Fibroblast of skin of right biceps (primary cell): ENCODE data around the gene LUC7L.
"Not testable (repeated sequence)": the region's sequence is repeated elsewhere in the genome, so short reads cannot be mapped to it uniquely, and the experiment has no call there.

Source experiments
- DNase-seq: peaks from one replicate; pipeline ENCODE4 v3.0.0-alpha.2; 2013

Gene LUC7L

DNA sequence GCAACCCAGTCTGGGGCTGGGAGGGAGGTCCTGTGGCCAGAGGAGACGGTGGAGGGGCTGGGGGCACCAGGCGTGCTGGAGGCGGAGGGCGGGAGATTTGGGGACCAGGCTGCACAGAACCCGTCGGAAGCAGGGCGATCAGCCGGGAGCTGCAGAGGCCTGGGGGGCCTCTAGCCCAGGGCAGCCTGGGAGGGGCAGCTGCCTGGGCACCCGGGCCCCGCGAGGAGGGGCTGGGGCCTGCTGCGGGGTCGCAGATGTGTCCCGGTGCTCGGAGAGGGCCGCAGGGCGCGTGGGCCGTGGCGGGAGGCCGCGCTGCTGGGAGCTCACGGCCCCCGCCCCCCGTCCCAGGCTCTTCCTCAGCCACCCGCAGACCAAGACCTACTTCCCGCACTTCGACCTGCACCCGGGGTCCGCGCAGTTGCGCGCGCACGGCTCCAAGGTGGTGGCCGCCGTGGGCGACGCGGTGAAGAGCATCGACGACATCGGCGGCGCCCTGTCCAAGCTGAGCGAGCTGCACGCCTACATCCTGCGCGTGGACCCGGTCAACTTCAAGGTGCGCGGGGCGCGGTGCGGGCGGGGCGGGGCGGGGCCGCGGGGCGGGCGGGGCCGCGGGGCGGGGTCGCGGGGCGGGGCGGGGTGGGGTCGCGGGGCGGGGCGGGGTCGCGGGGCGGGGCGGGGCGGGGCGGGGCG is 65.0 kb downstream of the LUC7L start:
- DNase-seq: not testable (repeated sequence)

DNA sequence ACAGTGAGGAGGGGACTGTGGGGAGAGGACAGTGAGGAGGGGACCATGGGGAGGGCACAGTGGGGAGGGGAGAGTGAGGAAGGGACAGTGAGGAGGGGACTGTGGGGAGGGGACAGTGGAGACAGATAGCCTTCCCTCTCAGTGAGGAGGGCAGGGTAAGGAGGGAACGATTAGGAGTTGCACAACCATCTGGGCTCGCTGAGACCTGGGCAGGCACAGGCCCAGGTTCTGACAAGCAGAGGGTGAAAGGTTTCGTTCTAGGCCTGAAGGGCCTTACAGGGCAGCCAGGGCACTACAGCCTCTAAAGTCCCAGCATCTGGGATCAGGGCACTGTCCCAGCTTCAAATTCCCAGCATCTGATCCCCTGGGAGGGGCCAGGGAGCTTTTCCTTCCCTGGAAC is 65.6 kb downstream of the LUC7L start:
- DNase-seq: not testable (repeated sequence)

DNA sequence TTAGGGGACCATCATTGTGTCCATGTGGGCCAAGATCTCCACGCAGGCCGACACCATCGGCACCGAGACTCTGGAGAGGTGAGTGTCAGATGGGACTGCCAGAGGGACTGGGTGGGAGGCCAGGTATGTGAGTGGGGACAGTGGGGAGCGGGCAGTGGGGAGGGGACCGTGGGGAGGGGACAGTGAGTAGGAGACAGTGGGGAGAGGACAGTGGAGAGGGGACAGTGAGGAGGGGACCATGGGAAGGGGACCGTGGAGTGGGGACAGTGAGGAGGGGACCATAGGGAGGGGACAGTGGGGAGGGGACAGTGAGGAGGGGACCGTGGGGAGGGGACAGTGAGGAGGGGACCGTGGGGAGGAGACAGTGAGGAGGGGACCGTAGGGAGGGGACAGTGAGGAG is 66.1 kb downstream of the LUC7L start:
- DNase-seq: not testable (repeated sequence)

DNA sequence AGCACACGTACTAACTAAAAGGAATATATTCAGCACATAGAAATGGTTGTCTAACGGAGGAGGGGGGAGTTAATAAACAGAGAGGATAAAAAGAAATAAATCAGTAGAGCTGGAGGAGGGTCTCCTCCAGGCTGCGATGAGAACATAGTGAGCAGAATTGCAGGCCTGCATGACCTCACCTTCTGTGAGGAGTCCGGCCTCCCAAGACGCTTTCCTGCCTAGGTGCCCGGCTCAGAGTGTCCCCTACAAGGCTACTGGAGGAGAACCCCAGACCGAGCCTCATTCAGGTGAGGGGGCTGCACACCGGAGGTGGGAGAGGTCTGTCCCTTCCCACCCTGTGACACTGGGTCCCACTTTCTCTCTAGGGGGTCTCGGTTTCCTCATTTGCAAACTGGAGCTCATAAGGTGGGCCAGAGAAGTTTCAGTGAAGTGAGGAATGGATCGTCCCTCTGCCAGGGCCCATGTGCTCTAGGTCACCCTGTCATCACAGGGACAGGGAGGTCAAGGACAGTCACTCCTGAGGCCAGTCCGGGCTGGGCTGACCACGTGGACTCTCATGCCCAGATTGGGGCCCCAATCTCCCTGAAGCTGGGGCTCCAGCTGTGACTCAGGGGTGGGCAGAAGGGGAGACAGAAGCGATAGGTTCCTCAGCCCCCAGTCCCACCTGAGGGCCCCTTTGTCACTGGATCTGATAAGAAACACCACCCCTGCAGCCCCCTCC is 66.8 kb downstream of the LUC7L start:
- no peak for DNase-seq

DNA sequence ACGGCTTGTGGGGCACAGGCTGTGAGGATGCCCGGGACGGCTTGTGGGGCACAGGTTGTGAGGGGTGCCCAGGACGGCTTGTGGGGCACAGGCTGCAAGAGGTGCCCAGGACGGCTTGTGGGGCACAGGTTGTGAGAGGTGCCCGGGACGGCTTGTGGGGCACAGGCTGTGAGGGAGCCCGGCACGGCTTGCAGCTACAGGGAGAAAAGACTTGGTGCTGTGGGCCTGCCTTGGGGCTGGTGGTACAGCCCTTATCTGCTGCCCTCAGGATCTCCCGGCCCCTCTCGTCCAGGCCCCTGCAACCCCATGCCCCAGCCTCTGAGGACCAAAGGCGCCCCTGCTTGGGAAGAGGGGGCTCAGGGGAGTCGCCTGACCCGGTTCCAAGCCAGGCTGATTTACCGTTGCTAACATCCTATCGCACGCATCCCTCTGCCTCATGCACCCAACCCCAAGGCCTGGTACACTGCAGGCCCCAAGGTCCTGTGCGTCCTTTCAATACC is 68.5 kb downstream of the LUC7L start:
- DNase-seq: no peak

DNA sequence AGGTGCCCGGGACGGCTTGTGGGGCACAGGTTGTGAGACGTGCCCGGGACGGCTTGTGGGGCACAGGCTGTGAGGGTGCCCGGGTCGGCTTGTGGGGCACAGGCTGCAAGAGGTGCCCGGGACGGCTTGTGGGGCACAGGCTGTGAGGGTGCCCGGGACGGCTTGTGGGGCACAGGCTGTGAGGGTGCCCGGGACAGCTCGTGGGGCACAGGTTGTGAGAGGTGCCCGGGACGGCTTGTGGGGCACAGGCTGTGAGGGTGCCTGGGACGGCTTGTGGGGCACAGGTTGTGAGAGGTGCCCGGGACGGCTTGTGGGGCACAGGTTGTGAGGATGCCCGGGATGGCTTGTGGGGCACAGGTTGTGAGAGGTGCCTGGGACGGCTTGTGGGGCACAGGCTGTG is 69.0 kb downstream of the LUC7L start:
- DNase-seq: not testable (repeated sequence)

DNA sequence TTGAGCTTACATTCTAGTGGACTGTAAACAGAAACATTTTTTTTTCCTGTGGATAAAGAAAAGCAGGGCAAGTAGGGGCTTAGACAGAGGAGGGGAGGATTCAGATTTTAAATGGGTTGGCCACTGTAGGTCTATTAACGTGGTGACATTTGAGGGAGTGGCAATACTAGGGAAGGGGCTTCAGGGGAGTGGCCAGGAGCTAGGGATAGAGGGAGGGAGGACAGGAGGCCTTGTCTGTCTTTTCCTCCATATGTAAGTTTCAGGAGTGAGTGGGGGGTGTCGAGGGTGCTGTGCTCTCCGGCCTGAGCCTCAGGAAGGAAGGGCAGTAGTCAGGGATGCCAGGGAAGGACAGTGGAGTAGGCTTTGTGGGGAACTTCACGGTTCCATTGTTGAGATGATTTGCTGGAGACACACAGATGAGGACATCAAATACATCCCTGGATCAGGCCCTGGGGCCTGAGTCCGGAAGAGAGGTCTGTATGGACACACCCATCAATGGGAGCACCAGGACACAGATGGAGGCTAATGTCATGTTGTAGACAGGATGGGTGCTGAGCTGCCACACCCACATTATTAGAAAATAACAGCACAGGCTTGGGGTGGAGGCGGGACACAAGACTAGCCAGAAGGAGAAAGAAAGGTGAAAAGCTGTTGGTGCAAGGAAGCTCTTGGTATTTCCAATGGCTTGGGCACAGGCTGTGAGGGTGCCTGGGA is 70.0 kb downstream of the LUC7L start:
- no peak for DNase-seq

DNA sequence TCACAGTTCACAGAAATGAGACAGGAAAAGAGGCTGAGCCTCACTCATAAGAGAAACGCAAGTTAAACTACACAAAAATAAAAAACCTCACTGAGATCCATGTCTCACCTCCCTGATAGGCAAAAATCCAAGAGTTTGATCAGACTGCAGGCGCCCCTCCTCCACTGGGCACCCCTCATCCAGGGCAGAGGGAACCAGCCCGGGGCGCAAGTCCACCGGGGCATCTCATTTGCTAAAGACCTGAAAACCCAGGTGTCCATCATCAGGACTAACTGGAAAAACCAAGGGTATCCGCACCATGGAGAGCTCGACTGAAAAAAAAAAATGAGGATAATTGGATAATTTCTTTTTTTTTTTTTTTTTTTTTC is 74.2 kb downstream of the LUC7L start:
- no peak for DNase-seq

DNA sequence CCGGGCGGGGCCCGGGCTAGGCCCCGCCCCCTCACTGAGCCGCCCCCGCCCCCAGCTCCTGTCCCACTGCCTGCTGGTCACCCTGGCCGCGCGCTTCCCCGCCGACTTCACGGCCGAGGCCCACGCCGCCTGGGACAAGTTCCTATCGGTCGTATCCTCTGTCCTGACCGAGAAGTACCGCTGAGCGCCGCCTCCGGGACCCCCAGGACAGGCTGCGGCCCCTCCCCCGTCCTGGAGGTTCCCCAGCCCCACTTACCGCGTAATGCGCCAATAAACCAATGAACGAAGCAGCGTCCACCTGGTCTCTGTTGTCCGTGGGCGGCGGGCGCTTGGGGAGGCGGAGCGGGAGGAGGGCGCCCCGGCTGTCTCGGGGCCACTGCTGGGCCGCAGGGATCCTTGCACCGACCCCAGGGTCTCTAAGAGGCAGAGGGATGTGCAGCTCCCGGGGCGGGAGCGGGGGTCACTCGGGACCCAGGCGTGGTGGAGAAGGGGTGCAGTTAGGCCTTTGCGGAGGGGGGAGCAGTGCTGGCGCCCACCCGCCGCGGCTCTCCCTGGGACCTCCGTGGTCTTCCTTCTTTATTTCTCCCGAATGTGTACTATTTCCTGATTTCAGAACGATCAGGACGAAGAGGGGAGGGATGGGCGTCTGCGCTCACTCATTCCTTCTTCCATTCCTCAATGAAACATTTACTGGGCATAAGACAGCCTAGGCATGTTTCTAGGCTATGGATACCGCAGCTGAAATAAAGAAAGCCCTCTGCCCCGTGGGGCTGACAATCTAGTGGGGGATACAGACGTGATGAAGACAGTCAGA is 74.8 kb downstream of the LUC7L start:
- DNase-seq: no peak

DNA sequence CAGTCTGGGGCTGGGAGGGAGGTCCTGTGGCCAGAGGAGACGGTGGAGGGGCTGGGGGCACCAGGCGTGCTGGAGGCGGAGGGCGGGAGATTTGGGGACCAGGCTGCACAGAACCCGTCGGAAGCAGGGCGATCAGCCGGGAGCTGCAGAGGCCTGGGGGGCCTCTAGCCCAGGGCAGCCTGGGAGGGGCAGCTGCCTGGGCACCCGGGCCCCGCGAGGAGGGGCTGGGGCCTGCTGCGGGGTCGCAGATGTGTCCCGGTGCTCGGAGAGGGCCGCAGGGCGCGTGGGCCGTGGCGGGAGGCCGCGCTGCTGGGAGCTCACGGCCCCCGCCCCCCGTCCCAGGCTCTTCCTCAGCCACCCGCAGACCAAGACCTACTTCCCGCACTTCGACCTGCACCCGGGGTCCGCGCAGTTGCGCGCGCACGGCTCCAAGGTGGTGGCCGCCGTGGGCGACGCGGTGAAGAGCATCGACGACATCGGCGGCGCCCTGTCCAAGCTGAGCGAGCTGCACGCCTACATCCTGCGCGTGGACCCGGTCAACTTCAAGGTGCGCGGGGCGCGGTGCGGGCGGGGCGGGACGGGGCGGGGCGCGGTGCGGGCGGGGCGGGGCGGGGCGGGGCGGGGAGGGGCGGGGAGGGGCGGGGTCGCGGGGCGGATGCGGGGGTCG is 75.6 kb downstream of the LUC7L start:
- not testable (repeated sequence) for DNase-seq

DNA sequence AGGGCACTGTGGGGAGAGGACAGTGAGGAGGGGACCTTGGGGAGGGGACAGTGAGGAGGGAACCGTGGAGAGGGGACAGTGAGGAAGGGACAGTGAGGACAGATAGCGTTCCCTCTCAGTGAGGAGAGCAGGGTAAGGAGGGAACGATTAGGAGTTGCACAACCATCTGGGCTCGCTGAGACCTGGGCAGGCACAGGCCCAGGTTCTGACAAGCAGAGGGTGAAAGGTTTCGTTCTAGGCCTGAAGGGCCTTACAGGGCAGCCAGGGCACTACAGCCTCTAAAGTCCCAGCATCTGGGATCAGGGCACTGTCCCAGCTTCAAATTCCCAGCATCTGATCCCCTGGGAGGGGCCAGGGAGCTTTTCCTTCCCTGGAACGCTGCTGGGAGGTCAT is 76.1 kb downstream of the LUC7L start:
- DNase-seq: not testable (repeated sequence)

DNA sequence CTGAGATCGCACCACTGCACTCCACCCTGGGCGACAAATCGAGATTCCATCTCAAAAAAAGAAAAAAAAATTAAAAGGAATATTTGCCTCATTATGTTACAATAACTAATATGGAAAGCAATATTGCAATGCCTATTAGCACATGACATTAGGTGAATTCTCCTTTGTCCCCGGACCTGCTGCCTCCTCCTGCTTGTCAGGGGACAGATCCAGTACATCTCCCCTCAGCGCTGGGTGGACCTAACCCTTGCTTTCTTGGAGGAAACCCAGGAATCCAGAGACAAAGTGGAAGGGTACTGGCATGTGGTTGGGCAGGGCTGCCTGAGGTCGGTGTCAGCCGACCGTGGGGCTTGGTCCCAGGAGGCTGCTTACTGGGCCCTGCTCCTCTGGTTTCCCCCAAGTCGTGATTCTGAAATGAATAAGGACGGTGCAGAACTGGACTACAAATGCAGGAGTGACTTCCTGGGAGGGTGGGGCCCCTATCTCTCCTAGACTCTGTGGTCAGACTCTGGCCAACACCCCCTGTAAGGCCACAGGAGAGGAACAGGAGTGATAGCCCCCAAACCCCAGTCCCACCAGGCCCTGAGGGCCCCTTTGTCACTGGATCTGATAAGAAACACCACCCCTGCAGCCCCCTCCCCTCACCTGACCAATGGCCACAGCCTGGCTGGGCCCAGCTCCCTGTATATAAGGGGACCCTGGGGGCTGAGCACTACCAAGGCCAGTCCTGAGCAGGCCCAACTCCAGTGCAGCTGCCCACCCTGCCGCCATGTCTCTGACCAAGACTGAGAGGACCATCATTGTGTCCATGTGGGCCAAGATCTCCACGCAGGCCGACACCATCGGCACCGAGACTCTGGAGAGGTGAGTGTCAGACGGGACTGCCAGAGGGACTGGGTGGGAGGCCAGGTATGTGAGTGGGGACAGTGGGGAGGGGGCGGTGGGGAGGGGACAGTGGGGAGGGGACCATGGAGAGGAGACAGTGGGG is 76.8 kb downstream of the LUC7L start, which contains the start of gene HBZ:
Gene HBZ, plus strand, starts transcription at position 504 of the 988 bp plus-strand sequence. Its CDS starts 266 bp downstream, at position 770.
- no peak for DNase-seq

DNA sequence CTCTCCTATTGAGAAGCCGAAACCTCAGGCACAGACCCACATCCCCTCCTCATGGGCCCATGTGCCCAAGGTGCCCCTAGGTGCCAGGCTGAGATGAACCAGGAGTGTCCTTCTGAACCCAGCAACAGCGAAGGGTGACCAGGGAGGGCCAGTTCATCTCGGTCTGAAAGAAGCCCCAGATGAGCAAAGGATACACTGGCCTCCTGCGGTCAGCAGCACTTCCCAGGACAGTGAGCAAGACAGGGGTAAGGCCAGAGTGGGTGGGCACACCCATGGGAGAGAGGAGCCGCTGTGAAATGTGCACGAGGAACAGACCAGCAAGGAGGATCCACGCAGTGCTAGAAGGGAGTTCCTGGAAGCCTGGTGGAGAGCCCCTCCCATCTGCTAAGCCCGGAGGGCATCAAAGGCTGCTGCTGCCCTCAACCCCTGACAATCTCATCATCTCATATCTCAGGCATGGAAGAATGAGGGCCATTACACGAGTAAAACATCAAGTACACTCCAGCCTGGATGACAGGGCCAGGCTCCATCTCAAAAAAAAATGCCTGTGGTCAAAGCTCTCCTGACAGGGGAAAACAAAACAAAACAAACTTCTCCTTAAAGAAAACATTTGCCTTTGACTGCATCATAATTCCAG is 80.1 kb downstream of the LUC7L start:
- DNase-seq: peak; percentile 17

DNA sequence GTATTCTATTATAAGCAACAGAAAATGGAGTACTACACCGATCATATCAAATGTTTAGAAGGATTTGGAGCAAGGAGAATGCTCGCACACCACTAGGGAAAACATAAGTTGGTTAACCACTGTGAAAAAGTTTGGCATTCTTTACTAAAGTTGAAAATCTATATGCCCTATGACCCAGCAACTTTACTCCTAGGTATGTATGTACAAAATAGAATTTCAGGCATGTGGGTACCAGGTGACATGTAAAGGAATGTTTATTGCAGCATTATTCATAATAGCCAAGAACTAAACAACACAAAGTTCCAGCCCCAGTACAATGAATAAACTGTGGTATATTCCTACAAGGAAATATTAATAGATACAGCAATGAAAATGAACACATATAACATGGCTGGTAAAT is 82.6 kb downstream of the LUC7L start:
- DNase-seq: no peak

DNA sequence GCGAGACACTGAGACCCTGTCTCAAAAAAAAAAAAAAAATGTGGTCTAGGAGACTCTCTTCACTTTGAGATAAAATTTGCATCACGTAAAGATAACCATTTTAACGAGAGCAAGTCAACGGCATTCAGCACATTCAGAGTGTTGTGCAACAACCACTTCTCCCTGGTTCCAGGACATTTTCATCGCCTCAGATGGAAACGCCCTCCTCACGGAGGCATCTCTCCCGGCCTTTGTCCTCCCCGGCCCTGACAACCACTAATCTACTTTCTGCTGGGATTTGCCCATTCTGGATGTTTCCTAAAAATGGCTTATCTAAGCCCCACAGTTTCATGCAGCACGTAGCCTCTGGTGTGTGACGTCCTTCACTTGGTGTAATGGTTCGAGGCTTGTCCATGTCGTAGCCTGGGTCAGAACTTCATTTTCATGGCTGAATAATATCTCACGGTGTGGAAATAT is 84.4 kb downstream of the LUC7L start:
- DNase-seq: no peak

DNA sequence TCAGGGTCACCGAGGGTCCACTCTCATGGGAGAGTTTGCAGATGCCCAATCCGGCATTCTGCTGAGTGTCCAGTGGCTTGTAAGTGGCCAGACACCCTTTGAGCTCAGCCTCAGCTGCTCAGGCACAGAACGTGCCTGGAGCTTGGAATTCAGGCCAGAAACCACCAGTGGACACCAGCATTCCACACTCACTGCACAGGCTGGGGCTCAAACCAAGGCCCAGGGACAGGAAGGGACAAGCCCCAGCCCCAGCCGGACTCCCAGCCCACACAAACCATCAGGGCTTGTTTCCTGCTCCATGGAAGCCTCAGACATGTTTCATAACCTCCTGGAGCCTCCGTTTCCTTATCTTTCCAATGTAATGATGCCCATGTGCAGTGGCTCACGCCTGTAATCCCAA is 85.8 kb downstream of the LUC7L start:
- DNase-seq: no peak

DNA sequence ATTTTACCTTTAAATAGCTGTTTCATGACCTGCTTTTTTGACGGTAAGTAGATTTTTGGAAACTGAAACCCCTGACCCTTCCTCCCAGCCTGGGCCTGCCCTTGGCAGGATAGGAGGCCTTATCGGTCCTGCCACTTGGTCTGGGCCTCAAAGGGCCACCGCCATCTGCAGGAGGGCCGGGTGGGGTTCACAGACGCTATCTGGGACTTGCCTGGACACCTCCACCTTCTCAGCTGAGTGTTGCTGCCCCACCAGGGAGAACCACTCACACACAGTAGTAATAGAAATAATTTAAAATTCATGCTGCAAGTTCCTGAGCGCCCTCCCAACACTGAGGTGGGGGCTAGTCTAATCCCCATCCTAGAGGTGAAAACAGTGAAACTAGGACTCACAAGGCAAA is 86.2 kb downstream of the LUC7L start:
- no peak for DNase-seq

DNA sequence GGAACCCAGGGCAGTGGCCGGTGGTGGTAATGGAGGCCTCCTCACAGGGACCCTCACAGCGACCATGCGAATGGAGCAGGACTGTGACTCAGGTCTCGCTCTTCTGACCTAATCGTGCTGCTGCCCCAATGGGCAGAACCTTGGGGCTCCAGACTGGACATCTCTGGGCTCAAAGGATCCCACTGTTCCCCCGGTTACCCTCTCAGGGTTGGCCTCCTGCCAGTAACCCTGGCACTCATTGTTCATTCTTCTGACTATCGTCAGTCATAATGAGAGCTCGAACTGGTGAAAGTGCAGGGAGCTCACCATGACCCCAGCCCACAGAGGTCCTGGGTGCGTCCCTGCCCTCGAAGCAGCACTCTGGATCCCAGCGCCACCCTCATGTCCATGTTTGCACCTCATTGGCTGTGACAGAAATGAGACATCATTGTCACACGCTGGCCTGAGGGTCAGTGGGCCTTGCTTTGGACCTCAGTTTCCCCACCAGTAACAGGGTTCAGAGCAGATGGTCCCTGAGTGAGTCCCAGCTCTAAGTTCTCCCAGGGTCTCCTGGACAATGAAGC is 86.8 kb downstream of the LUC7L start:
- DNase-seq: no peak

DNA sequence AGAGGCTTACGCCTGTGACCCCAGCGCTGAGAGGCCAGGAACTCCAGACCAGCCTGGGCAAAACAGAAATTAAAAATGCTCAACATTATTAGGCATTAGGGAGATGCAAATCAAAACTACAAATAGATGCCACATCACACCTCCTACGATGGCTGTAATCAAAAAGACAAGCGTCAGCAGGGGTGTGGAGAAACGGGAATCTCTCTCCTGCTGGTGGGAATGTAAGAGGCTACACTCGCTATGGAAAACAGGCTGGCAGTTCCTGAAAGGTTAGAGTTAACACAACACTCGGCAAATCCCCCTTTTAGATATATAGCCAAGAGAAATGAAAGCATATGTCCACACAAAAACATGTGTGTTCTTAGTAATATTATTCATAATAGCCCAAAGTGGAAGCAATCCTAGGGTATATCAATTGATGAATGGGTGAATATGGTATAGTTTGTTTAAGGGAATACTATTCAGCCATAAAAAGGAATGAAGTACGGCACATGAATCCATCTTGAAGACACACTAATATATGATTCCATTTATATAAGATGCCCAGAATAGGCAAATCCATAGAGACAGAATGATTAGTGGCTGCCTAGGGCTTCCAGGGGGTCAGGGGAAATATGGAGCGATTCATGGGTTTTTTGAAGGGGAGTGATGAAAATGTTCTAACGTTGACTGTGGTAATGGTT is 88.9 kb downstream of the LUC7L start:
- DNase-seq: no peak
